ENCODE measurements around the gene PELO.
A peak's percentile ranks its signal among the peaks of the same experiment; 100 is the strongest.

PELO gene

GRCh38 chr5:52760695-52761366 is 26.9 kb upstream of the PELO start:
- DNase-seq = no peak
- Mint-ChIP-seq H3K27me3 (no peaks in the 10 kb centered on the region), H3K4me1 (ENCODE audit: low read depth) (peaks cover 32% of the 10 kb centered on the region)

GRCh38 chr5:52767217-52767743 is 20.4 kb upstream of the PELO start:
- H3K4me1 Mint-ChIP-seq (ENCODE audit: low read depth) = peaks cover 33% of the 10 kb centered on the region
- H3K9me3 Mint-ChIP-seq = peaks cover 9% of the 10 kb centered on the region
- H3K27ac Mint-ChIP-seq = no peak overlapping the region
- no peak for DNase-seq
- no peak overlapping the region for H3K4me3 Mint-ChIP-seq
- no peaks in the 10 kb centered on the region for H3K36me3 Mint-ChIP-seq (ENCODE audit: low read depth)
- H3K27me3 Mint-ChIP-seq = no peaks in the 10 kb centered on the region

More at GRCh38 chr5:52760695-52761366, 26.9 kb upstream of the PELO start:
- peaks cover 2% of the 10 kb centered on the region for H3K36me3 Mint-ChIP-seq (ENCODE audit: low read depth)
- H3K4me3 Mint-ChIP-seq = no peak overlapping the region
- H3K27ac Mint-ChIP-seq = peak overlapping the region; percentile 35
- H3K9me3 Mint-ChIP-seq = peaks cover 22% of the 10 kb centered on the region

- peaks cover 40% of the 10 kb centered on the region for H3K4me1 Mint-ChIP-seq (ENCODE audit: low read depth)
- no peak overlapping the region for H3K27ac Mint-ChIP-seq
- H3K4me3 Mint-ChIP-seq = no peak overlapping the region
- H3K27me3 Mint-ChIP-seq = no peaks in the 10 kb centered on the region
- H3K36me3 Mint-ChIP-seq (ENCODE audit: low read depth) = no peaks in the 10 kb centered on the region
- DNase-seq = no peak
- peaks cover 9% of the 10 kb centered on the region for H3K9me3 Mint-ChIP-seq
These were observed 19.8 kb upstream of the PELO start for GRCh38 chr5:52767766-52768480.

- H3K27me3 Mint-ChIP-seq = peaks cover 2% of the 10 kb centered on the region
- H3K36me3 Mint-ChIP-seq (ENCODE audit: low read depth) = no peaks in the 10 kb centered on the region
- peaks cover 43% of the 10 kb centered on the region for H3K4me1 Mint-ChIP-seq (ENCODE audit: low read depth)
- H3K4me3 Mint-ChIP-seq = no peak overlapping the region
- no peak for DNase-seq
- peaks cover 5% of the 10 kb centered on the region for H3K9me3 Mint-ChIP-seq
- no peak overlapping the region for H3K27ac Mint-ChIP-seq
These were observed 18.7 kb upstream of the PELO start for GRCh38 chr5:52769061-52769460.

- Mint-ChIP-seq H3K27ac (no peak overlapping the region), H3K36me3 (ENCODE audit: low read depth) (no peaks in the 10 kb centered on the region), H3K9me3 (peaks cover 2% of the 10 kb centered on the region), H3K4me1 (ENCODE audit: low read depth) (peaks cover 51% of the 10 kb centered on the region), H3K4me3 (no peak overlapping the region), H3K27me3 (peaks cover 5% of the 10 kb centered on the region)
- no peak for DNase-seq
These were observed 17.3 kb upstream of the PELO start for GRCh38 chr5:52770287-52770939.

- peaks cover 5% of the 10 kb centered on the region for H3K27me3 Mint-ChIP-seq
- H3K36me3 Mint-ChIP-seq (ENCODE audit: low read depth) = no peaks in the 10 kb centered on the region
- H3K4me3 Mint-ChIP-seq = no peak overlapping the region
- peak overlapping the region; percentile 56 for H3K27ac Mint-ChIP-seq
- H3K4me1 Mint-ChIP-seq (ENCODE audit: low read depth) = peaks cover 59% of the 10 kb centered on the region
- H3K9me3 Mint-ChIP-seq = no peaks in the 10 kb centered on the region
- peak; percentile 43 for DNase-seq
These were observed 16.2 kb upstream of the PELO start for GRCh38 chr5:52771343-52772039.

GRCh38 chr5:52772668-52773067 is 15.0 kb upstream of the PELO start:
- H3K4me1 Mint-ChIP-seq (ENCODE audit: low read depth) = peaks cover 60% of the 10 kb centered on the region
- H3K36me3 Mint-ChIP-seq (ENCODE audit: low read depth) = no peaks in the 10 kb centered on the region
- no peak overlapping the region for H3K4me3 Mint-ChIP-seq
- peaks cover 5% of the 10 kb centered on the region for H3K27me3 Mint-ChIP-seq
- DNase-seq = no peak
- no peak overlapping the region for H3K27ac Mint-ChIP-seq
- H3K9me3 Mint-ChIP-seq = no peaks in the 10 kb centered on the region

GRCh38 chr5:52773342-52773741 is 14.4 kb upstream of the PELO start:
- Mint-ChIP-seq H3K4me3 (no peak overlapping the region), H3K27me3 (peaks cover 5% of the 10 kb centered on the region), H3K27ac (no peak overlapping the region)

GRCh38 chr5:52774005-52774410 is 13.7 kb upstream of the PELO start:
- H3K4me1 Mint-ChIP-seq (ENCODE audit: low read depth) = peaks cover 52% of the 10 kb centered on the region
- no peak overlapping the region for H3K27ac Mint-ChIP-seq
- peaks cover 5% of the 10 kb centered on the region for H3K27me3 Mint-ChIP-seq
- H3K4me3 Mint-ChIP-seq = no peak overlapping the region
- no peaks in the 10 kb centered on the region for H3K36me3 Mint-ChIP-seq (ENCODE audit: low read depth)
- H3K9me3 Mint-ChIP-seq = no peaks in the 10 kb centered on the region
- DNase-seq = no peak

More at GRCh38 chr5:52773342-52773741, 14.4 kb upstream of the PELO start:
- Mint-ChIP-seq H3K4me1 (ENCODE audit: low read depth) (peaks cover 54% of the 10 kb centered on the region), H3K36me3 (ENCODE audit: low read depth) (no peaks in the 10 kb centered on the region), H3K9me3 (no peaks in the 10 kb centered on the region)
- no peak for DNase-seq

GRCh38 chr5:52776116-52776515 is 11.6 kb upstream of the PELO start:
- Mint-ChIP-seq H3K36me3 (ENCODE audit: low read depth) (no peaks in the 10 kb centered on the region), H3K4me1 (ENCODE audit: low read depth) (peaks cover 50% of the 10 kb centered on the region), H3K4me3 (no peak overlapping the region), H3K27ac (peak overlapping the region; percentile 62), H3K27me3 (peaks cover 5% of the 10 kb centered on the region), H3K9me3 (no peaks in the 10 kb centered on the region)
- peak; percentile 32 for DNase-seq

- H3K27me3 Mint-ChIP-seq = peaks cover 5% of the 10 kb centered on the region
- no peaks in the 10 kb centered on the region for H3K36me3 Mint-ChIP-seq (ENCODE audit: low read depth)
- H3K9me3 Mint-ChIP-seq = no peaks in the 10 kb centered on the region
- DNase-seq = no peak
- H3K4me3 Mint-ChIP-seq = no peak overlapping the region
- H3K27ac Mint-ChIP-seq = no peak overlapping the region
- peaks cover 39% of the 10 kb centered on the region for H3K4me1 Mint-ChIP-seq (ENCODE audit: low read depth)
These were observed 10.5 kb upstream of the PELO start for GRCh38 chr5:52777186-52777585.

- H3K4me3 Mint-ChIP-seq = no peak overlapping the region
- peaks cover 5% of the 10 kb centered on the region for H3K27me3 Mint-ChIP-seq
- no peaks in the 10 kb centered on the region for H3K9me3 Mint-ChIP-seq
- H3K4me1 Mint-ChIP-seq (ENCODE audit: low read depth) = peaks cover 30% of the 10 kb centered on the region
- DNase-seq = no peak
- no peak overlapping the region for H3K27ac Mint-ChIP-seq
- H3K36me3 Mint-ChIP-seq (ENCODE audit: low read depth) = no peaks in the 10 kb centered on the region
These were observed 8.9 kb upstream of the PELO start for GRCh38 chr5:52778781-52779180.

- H3K36me3 Mint-ChIP-seq (ENCODE audit: low read depth) = no peaks in the 10 kb centered on the region
- no peaks in the 10 kb centered on the region for H3K9me3 Mint-ChIP-seq
- DNase-seq = no peak
- H3K4me1 Mint-ChIP-seq (ENCODE audit: low read depth) = peaks cover 26% of the 10 kb centered on the region
- no peak overlapping the region for H3K4me3 Mint-ChIP-seq
- no peak overlapping the region for H3K27ac Mint-ChIP-seq
- H3K27me3 Mint-ChIP-seq = peaks cover under 1% of the 10 kb centered on the region
These were observed 8.5 kb upstream of the PELO start for GRCh38 chr5:52779213-52779612.

GRCh38 chr5:52783226-52783959 is 4.3 kb upstream of the PELO start:
- DNase-seq = no peak
- Mint-ChIP-seq H3K27me3 (peaks cover 8% of the 10 kb centered on the region), H3K36me3 (ENCODE audit: low read depth) (no peaks in the 10 kb centered on the region), H3K9me3 (no peaks in the 10 kb centered on the region), H3K4me1 (ENCODE audit: low read depth) (peaks cover 25% of the 10 kb centered on the region), H3K4me3 (no peak overlapping the region), H3K27ac (no peak overlapping the region)
